Measurements from ENCODE around the gene SDK1. TPM values are rescaled to one million over a fixed set of nuclear protein-coding genes. Genes with fewer than 3 reads are reported as not detected.
A peak's percentile ranks its signal among the peaks of the same experiment; 100 is the strongest.

Gene SDK1
- total and polyA plus RNA-seq, 2 experiments from 2014 or later, result 2.1 to 10.0 TPM

GRCh38 chr7:3289996-3290395 is 11.1 kb upstream of the SDK1 start:
- no peak overlapping the region for H3K4me2 ChIP-seq
- Mint-ChIP-seq H3K4me1 (peaks cover 10% of the 10 kb centered on the region), H3K36me3 (ENCODE audit: low read depth) (no peaks in the 10 kb centered on the region), H3K4me3 (no peak overlapping the region), H3K27ac (no peak overlapping the region), H3K27me3 (ENCODE audit: insufficient read depth, low read depth, poor library complexity) (peaks cover 11% of the 10 kb centered on the region), H3K9me3 (peaks cover 19% of the 10 kb centered on the region)
- H3K4me1 ChIP-seq (ENCODE audit: insufficient read depth), result no peaks in the 10 kb centered on the region; the same call in 1 of the 2 replicates
- H4K20me1 ChIP-seq (replicated peaks; ENCODE audit: insufficient read depth), result no peaks in the 10 kb centered on the region
- ATAC-seq (peak; percentile 36), DNase-seq (ENCODE audit: low spot score) (no peak)
- H3K4me3 ChIP-seq, result no peak overlapping the region
- H3K27ac ChIP-seq (ENCODE audit: low read depth), result no peak overlapping the region
- no peaks in the 10 kb centered on the region for H3F3A ChIP-seq (replicated peaks; ENCODE audit: low read depth)
- no peaks in the 10 kb centered on the region for H3K36me3 ChIP-seq (ENCODE audit: insufficient read depth)
- no peaks in the 10 kb centered on the region for H3K9me2 ChIP-seq (ENCODE audit: insufficient read depth)
- no peaks in the 10 kb centered on the region for H3K79me2 ChIP-seq (replicated peaks; ENCODE audit: insufficient read depth)
- TF ChIP-seq ZNF462 (CRISPR knock-in tag; IDR thresholded peaks at IDR 0.05), result no peak
- TF ChIP-seq, protein P1, sequence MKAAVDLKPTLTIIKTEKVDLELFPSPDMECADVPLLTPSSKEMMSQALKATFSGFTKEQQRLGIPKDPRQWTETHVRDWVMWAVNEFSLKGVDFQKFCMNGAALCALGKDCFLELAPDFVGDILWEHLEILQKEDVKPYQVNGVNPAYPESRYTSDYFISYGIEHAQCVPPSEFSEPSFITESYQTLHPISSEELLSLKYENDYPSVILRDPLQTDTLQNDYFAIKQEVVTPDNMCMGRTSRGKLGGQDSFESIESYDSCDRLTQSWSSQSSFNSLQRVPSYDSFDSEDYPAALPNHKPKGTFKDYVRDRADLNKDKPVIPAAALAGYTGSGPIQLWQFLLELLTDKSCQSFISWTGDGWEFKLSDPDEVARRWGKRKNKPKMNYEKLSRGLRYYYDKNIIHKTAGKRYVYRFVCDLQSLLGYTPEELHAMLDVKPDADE (IDR thresholded peaks at IDR 0.05), result no peak
- TF ChIP-seq EZH2 (IDR thresholded peaks at IDR 0.05; ENCODE audit: low read depth, unreplicated experiment), result no peak
- TF ChIP-seq NANOG (IDR thresholded peaks at IDR 0.05; ENCODE audit: borderline replicate concordance), result no peak
- TF ChIP-seq CTCF (conservative IDR thresholded peaks at IDR 0.05; ENCODE audit: low read depth in 2 of 2), result no peak
- no peak for TF ChIP-seq JUNB (IDR thresholded peaks at IDR 0.05; ENCODE audit: unreplicated experiment)
- TF ChIP-seq EZH2phosphoT487 (IDR thresholded peaks at IDR 0.05; ENCODE audit: unreplicated experiment), result no peak
- no peak for TF ChIP-seq STAT1 (IDR thresholded peaks at IDR 0.05; ENCODE audit: unreplicated experiment)
- TF ChIP-seq ZNF331 (CRISPR knock-in tag; IDR thresholded peaks at IDR 0.05; ENCODE audit: low read depth), result no peak
- no peak for TF ChIP-seq CREB1 (CRISPR knock-in tag; IDR thresholded peaks at IDR 0.05; ENCODE audit: low read depth)
- no peak for TF ChIP-seq POLR2AphosphoS5 (IDR thresholded peaks at IDR 0.05; ENCODE audit: low read depth)
- no peaks in the 10 kb centered on the region for H3K27me3 ChIP-seq (ENCODE audit: insufficient read depth)
- H2AFZ ChIP-seq, result no peak overlapping the region

Measured in GM23338 (cell line).